ENCODE measurements around the gene TFAP2C. TPM values are rescaled to one million over a fixed set of nuclear protein-coding genes. Genes with fewer than 3 reads are reported as not detected.

Gene TFAP2C
- total RNA-seq, 1 donor = under 0.01 TPM

- Histone ChIP-seq H3K4me3 (ENCODE audit: insufficient read depth, low read length) (no peak overlapping the region), H2AFZ (ENCODE audit: low read length) (no peak overlapping the region), H4K20me1 (ENCODE audit: insufficient read depth, low read length) (no peaks in the 10 kb centered on the region), H3K9me3 (ENCODE audit: low read depth, low read length) (no peaks in the 10 kb centered on the region), H3K4me2 (ENCODE audit: insufficient read depth, low read length) (no peak overlapping the region), H3K36me3 (ENCODE audit: insufficient read depth, low read length) (no peaks in the 10 kb centered on the region), H3K27ac (ENCODE audit: low read depth, low read length) (no peak overlapping the region), H3K27me3 (ENCODE audit: insufficient read depth, low read length) (no peaks in the 10 kb centered on the region), H3K4me1 (ENCODE audit: insufficient read depth, low read length) (peaks cover 5% of the 10 kb centered on the region), H3K79me2 (ENCODE audit: insufficient read depth, low read length) (no peaks in the 10 kb centered on the region)
- TF ChIP-seq, protein P1, sequence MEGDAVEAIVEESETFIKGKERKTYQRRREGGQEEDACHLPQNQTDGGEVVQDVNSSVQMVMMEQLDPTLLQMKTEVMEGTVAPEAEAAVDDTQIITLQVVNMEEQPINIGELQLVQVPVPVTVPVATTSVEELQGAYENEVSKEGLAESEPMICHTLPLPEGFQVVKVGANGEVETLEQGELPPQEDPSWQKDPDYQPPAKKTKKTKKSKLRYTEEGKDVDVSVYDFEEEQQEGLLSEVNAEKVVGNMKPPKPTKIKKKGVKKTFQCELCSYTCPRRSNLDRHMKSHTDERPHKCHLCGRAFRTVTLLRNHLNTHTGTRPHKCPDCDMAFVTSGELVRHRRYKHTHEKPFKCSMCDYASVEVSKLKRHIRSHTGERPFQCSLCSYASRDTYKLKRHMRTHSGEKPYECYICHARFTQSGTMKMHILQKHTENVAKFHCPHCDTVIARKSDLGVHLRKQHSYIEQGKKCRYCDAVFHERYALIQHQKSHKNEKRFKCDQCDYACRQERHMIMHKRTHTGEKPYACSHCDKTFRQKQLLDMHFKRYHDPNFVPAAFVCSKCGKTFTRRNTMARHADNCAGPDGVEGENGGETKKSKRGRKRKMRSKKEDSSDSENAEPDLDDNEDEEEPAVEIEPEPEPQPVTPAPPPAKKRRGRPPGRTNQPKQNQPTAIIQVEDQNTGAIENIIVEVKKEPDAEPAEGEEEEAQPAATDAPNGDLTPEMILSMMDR (IDR thresholded peaks at IDR 0.05; ENCODE audit: extremely low read depth, low read depth, low read length) = no peak
- DNase-seq (ENCODE audit: insufficient read length, low spot score, missing footprints) = no peak
These were observed 58.0 kb downstream of the TFAP2C start for GRCh38 chr20:56687061-56687460.

GRCh38 chr20:56688106-56688505, 59.0 kb downstream of the TFAP2C start:
- Histone ChIP-seq H3K4me3 (ENCODE audit: insufficient read depth, low read length) (no peak overlapping the region), H3K27ac (ENCODE audit: low read depth, low read length) (no peak overlapping the region), H3K4me2 (ENCODE audit: insufficient read depth, low read length) (no peak overlapping the region), H4K20me1 (ENCODE audit: insufficient read depth, low read length) (no peaks in the 10 kb centered on the region), H3K4me1 (ENCODE audit: insufficient read depth, low read length) (peaks cover 5% of the 10 kb centered on the region), H3K79me2 (ENCODE audit: insufficient read depth, low read length) (no peaks in the 10 kb centered on the region), H3K36me3 (ENCODE audit: insufficient read depth, low read length) (no peaks in the 10 kb centered on the region), H2AFZ (ENCODE audit: low read length) (no peak overlapping the region), H3K27me3 (ENCODE audit: insufficient read depth, low read length) (no peaks in the 10 kb centered on the region), H3K9me3 (ENCODE audit: low read depth, low read length) (no peaks in the 10 kb centered on the region)
- no peak for DNase-seq (ENCODE audit: insufficient read length, low spot score, missing footprints)
- TF ChIP-seq, protein P1 (IDR thresholded peaks at IDR 0.05; ENCODE audit: extremely low read depth, low read depth, low read length) = no peak

Small RNAs within 50 kb of the gene (small RNA-seq; reads per million reads assigned to genes)
- gene RN7SL170P = not detected
- gene RNU6-1146P = not detected

Other genes with a start within 250 kb of the TFAP2C start
- gene AURKA, start 237.1 kb upstream of the TFAP2C start, total RNA-seq = 4.7 and 8.0 TPM in 2 replicates
- gene CSTF1, start 236.7 kb upstream of the TFAP2C start, total RNA-seq = 25.0 and 26.8 TPM in 2 replicates
- gene CASS4, start 217.0 kb upstream of the TFAP2C start, total RNA-seq = under 0.01 TPM in 2 replicates
- gene RTF2, start 160.7 kb upstream of the TFAP2C start, total RNA-seq = 69.1 and 69.8 TPM in 2 replicates
- gene FAM209A, start 104.6 kb upstream of the TFAP2C start, total RNA-seq = under 0.01 TPM in 1 of 2 replicates, not detected in the other
- 0.36 TPM in 1 of 2 replicates, not detected in the other for gene FAM209B, start 96.1 kb upstream of the TFAP2C start, total RNA-seq

All from osteoblast (primary cell).